Testis (tissue), 3 donors: ENCODE measurements around the gene TIMM17A. TPM values are rescaled to one million over a fixed set of nuclear protein-coding genes. Genes with fewer than 3 reads are reported as not detected.

Experiments
- DNase-seq: peaks from one replicate; pipeline ENCODE4 v3.0.0-alpha.2; 2019
- H3K27ac ChIP-seq, 2 donors: fragments of 200-600 bp; sonication (generic); one replicate each; pipeline ENCODE4 v1.5.1; 2019
- H3K27me3 ChIP-seq: fragments of 200-600 bp; sonication (generic); one replicate; pipeline ENCODE4 v1.5.1; 2019
- H3K36me3 ChIP-seq: fragments of 200-600 bp; sonication (generic); one replicate; pipeline ENCODE4 v1.5.1; 2017; ENCODE audit warnings: low read depth; ENCODE audit errors: missing control alignments
- H3K4me1 ChIP-seq: fragments of 200-600 bp; sonication (generic); one replicate; pipeline ENCODE4 v1.5.1; 2019
- H3K4me3 ChIP-seq, 2 donors: fragments of 200-600 bp; sonication (generic); one replicate each; pipeline ENCODE4 v1.5.1; 2017 to 2019
- H3K9me3 ChIP-seq: fragments of 200-600 bp; sonication (generic); one replicate; pipeline ENCODE4 v1.5.1; 2017
- POLR2A ChIP-seq: fragments of 450-650 bp; IDR thresholded peaks from one replicate; pipeline ENCODE4 v1.6.1; 2017; ENCODE audit warnings: antibody characterized with exemption, mild to moderate bottlenecking, moderate library complexity
- WGBS, 2 donors: methylation state at CpG; one replicate each; pipeline ENCODE4 v1.1.5; 2018; 5-methylcytosine and 5-hydroxymethylcytosine counted together
- intact Hi-C: fragments of 100-400 bp; cut with DNase I; formaldehyde crosslinking; loops from one replicate; pipeline ENCODE4 v1.15.1; 2023; ENCODE audit warnings: low total_unique reads
- polyA plus RNA-seq: library from polyadenylated mRNA; stranded (reverse); fragments of 350-450 nt; fragmentation: Illumina TruSeq; extraction: RNeasy Lipid Tissue Mini Kit (QIAGEN cat#74804); gene quantifications from one replicate; pipeline ENCODE4 v1.2.3, GENCODE V29; 2014; ENCODE audit warnings: low read depth, low replicate concordance; ENCODE audit not compliant: insufficient read depth
- total RNA-seq, 2 donors: library from RNA; depleted of rRNA; stranded (reverse); fragments of >200 nt; gene quantifications; one replicate each; pipeline ENCODE4 v1.2.3, GENCODE V29; 2016
- TF ChIP-seq, protein P1 (sequence below), 3 experiments: fragments of 450-650 bp in 2 of 3; fragments of 200-600 bp in 1 of 3; sonication (generic) in 1 of 3; IDR thresholded peaks; one replicate each; pipeline ENCODE4 v1.5.1; 2016 to 2019; ENCODE audit warnings: antibody characterized with exemption in 3 of 3, mild to moderate bottlenecking in 2 of 3, moderate library complexity in 1 of 3

Gene TIMM17A
- total and polyA plus RNA-seq, 3 donors from 2014 or later = 22.7 to 42.5 (median 24.7) TPM

- H3K4me1 ChIP-seq = no peaks in the 10 kb centered on the region
- H3K9me3 ChIP-seq = no peaks in the 10 kb centered on the region
- no peak overlapping the region for H3K4me3 ChIP-seq
- intact Hi-C loops = no loop called here
- 50 to 75% methylated on average over 1 to 3 of the region's 3 CpGs for WGBS, 2 donors
- no peaks in the 10 kb centered on the region for H3K36me3 ChIP-seq
- H3K27ac ChIP-seq = no peak overlapping the region
- TF ChIP-seq, protein P1, sequence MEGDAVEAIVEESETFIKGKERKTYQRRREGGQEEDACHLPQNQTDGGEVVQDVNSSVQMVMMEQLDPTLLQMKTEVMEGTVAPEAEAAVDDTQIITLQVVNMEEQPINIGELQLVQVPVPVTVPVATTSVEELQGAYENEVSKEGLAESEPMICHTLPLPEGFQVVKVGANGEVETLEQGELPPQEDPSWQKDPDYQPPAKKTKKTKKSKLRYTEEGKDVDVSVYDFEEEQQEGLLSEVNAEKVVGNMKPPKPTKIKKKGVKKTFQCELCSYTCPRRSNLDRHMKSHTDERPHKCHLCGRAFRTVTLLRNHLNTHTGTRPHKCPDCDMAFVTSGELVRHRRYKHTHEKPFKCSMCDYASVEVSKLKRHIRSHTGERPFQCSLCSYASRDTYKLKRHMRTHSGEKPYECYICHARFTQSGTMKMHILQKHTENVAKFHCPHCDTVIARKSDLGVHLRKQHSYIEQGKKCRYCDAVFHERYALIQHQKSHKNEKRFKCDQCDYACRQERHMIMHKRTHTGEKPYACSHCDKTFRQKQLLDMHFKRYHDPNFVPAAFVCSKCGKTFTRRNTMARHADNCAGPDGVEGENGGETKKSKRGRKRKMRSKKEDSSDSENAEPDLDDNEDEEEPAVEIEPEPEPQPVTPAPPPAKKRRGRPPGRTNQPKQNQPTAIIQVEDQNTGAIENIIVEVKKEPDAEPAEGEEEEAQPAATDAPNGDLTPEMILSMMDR (IDR thresholded peaks at IDR 0.05) = no peak
- no peak for TF ChIP-seq POLR2A
- no peak for DNase-seq
- H3K27me3 ChIP-seq = no peaks in the 10 kb centered on the region
These were observed 60.3 kb downstream of the TIMM17A start for GRCh38 chr1:202015662-202015937.

- Histone ChIP-seq H3K4me3 (no peak overlapping the region), H3K36me3 (no peaks in the 10 kb centered on the region), H3K9me3 (no peaks in the 10 kb centered on the region), H3K27me3 (no peaks in the 10 kb centered on the region), H3K27ac (no peak overlapping the region), H3K4me1 (no peaks in the 10 kb centered on the region)
- TF ChIP-seq, protein P1 (IDR thresholded peaks at IDR 0.05) = no peak
- no peak for TF ChIP-seq POLR2A
- DNase-seq = no peak
- intact Hi-C loops = no loop called here
- 58 to 64% methylated on average over 9 of the region's 9 CpGs for WGBS, 2 donors
These were observed 60.9 kb downstream of the TIMM17A start for GRCh38 chr1:202016022-202016810.

DNA sequence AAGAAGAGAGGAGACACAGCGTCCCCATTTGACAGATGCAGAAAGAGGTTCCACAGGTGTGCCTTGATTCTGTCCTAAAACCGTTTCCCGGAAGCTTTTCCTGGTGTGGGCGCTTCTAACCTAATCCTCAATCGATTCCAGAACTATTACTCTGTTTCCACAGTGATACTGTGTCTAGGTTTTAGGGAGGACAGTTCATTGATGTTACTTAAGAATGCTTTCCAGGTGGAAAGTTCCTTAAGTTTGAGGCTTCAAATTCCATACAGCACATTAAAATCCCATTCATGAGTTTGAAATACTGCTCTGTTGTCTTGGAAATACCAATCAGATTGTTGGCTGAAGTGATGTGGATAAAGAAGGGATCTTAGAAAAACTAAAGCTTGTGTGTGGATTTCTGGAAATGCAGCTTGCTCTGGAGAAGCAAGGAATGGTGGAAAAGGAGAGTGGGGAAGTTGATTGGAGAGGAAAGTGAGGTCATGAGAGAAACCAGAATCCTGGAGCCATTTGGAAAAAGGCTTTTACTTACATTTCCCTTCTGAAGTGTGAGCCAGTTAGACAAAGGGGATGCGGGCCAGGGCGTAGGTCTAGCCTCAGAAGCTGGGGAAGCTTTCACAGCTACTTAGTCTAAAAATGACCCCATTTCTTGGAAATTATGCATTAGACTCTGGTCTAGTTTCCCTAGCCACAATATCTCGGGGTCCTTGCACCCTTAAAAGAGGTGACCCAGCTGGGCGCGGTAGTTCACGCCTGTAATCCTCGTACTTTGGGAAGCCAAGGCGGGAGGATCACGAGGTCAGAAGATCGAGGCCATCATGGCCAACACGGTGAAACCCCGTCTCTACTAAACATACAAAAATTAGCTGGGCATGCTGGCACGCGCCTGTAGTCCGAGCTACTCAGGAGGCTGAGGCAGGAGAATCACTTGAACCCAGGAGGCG, 61.8 kb downstream of the TIMM17A start:
- intact Hi-C loops = no loop called here

DNA sequence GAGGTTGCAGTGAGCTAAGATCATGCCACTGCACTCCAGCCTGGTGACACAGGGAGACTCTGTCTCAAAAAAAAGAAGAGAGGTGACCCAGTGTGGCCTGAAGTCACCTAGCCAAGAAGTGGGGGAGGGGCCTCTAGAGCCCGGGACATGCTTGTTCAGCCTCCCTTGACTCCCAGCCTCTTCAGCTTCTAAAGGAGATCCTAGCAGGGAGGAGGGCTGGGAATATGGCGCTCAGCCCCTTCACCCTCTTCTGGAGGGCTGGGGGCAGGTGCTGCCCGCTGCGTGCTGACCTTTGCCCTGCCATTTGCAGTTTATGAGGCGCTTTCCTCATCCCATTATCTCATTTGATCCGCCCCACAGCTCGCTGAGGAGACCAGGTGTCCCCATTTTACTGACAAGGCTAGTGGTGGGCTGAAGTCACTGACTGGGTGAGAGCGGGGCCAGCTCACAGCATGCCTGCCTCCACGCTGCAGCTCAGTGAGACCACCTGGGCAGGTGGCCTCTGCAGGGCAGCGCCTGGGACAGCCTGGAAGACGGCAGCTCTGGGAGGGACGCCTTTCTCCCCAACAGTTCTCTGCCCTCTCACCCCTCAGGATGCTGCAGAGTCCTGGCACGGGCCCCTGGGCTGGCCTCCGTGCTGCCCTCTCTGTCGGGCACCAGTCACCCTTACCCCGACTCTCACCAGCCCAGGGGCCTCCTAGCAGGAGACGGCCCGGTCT, 62.6 kb downstream of the TIMM17A start:
- Histone ChIP-seq H3K27ac (no peak overlapping the region), H3K4me3 (no peak overlapping the region), H3K4me1 (no peaks in the 10 kb centered on the region), H3K36me3 (no peaks in the 10 kb centered on the region), H3K27me3 (no peaks in the 10 kb centered on the region), H3K9me3 (no peaks in the 10 kb centered on the region)
- TF ChIP-seq, protein P1 (IDR thresholded peaks at IDR 0.05) = no peak
- 80 to 84% methylated on average over 16 to 17 of the region's 18 CpGs for WGBS, 2 donors
- DNase-seq = no peak
- intact Hi-C loops = no loop called here

More for the DNA sequence above, 61.8 kb downstream of the TIMM17A start:
- H3K27ac ChIP-seq = no peak overlapping the region
- no peaks in the 10 kb centered on the region for H3K27me3 ChIP-seq
- H3K4me1 ChIP-seq = no peaks in the 10 kb centered on the region
- no peak for TF ChIP-seq POLR2A
- TF ChIP-seq, protein P1 (IDR thresholded peaks at IDR 0.05) = no peak
- H3K36me3 ChIP-seq = no peaks in the 10 kb centered on the region
- 93 to 94% methylated on average over 21 of the region's 21 CpGs for WGBS, 2 donors
- H3K4me3 ChIP-seq = no peak overlapping the region
- DNase-seq = no peak
- no peaks in the 10 kb centered on the region for H3K9me3 ChIP-seq
